HL-60 (cell line): Measurements from ENCODE around the gene SHROOM4.

Experiments
- DNase-seq, 2 experiments: peaks; one replicate each; pipeline ENCODE4 v3.0.0-alpha.2; 2010 to 2020; ENCODE audit warnings: low read depth in 1 of 2, low spot score in 1 of 2
- H3K27ac ChIP-seq: fragments of 250-450 bp; sonication (Bioruptor Pico); replicated peaks from 2 replicates; pipeline ENCODE4 v1.5.1; 2020; ENCODE audit warnings: mild to moderate bottlenecking, moderate library complexity
- H3K27me3 ChIP-seq: fragments of 250-450 bp; sonication (Bioruptor Pico); 2 replicates; pipeline ENCODE4 v1.5.1; 2021; ENCODE audit warnings: mild to moderate bottlenecking, moderate library complexity; ENCODE audit not compliant: insufficient read depth, poor library complexity, severe bottlenecking
- H3K4me3 ChIP-seq: replicated peaks from 2 replicates; pipeline ENCODE4 v1.5.1; 2011; ENCODE audit warnings: mild to moderate bottlenecking, control low read depth, low read length; ENCODE audit not compliant: insufficient read depth
- GABPA ChIP-seq: IDR thresholded peaks from 2 replicates; pipeline ENCODE4 v1.6.1; 2012; ENCODE audit warnings: low read depth
- POLR2AphosphoS5 ChIP-seq: IDR thresholded peaks from 2 replicates; pipeline ENCODE4 v1.6.1; 2012; ENCODE audit warnings: low read depth
- SPI1 ChIP-seq: IDR thresholded peaks from 2 replicates; pipeline ENCODE4 v1.6.1; 2012; ENCODE audit warnings: low read depth, mild to moderate bottlenecking, borderline replicate concordance
- TF ChIP-seq, protein P1 (sequence below): IDR thresholded peaks from one replicate; pipeline ENCODE4 v1.5.1; 2011; ENCODE audit warnings: low read length, control low read depth, inconsistent platforms; ENCODE audit not compliant: insufficient read depth
- TF ChIP-seq, protein P2 (sequence below): IDR thresholded peaks from 2 replicates; pipeline ENCODE4 v1.6.1; 2012; ENCODE audit warnings: low read depth; ENCODE audit not compliant: insufficient replicate concordance

Gene SHROOM4

DNA sequence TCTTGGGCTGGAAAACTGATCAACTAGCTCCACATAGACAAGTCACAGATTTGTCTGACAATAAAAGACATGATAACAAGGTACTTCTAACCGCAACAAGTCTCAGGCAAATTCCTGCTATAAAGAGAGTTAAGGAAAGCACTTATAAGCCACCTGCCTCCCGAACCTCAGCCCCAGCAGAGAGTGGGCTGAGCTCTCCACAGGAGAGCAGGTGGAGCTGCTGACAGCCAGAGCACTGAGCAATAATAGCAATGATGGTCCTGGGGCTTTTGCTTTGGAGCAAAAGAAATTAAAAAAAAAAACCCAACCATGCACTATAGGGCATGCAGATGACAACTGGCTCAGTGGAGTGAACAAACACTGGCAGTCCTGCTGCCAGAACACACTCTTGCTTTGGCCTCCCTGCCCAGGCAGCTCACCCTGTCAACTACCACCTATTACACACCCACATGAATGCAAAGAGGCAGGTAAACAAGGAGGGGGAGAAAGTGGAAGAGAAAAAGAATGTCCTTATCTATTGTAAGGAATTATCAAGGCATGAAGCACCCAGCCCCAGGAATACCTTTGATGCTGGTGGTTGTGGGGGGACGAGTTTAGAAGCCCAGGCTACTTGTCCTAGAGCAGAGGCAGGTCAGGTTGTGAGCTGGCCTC lies 207.6 kb downstream of the SHROOM4 start:
- no peak for DNase-seq
- Histone ChIP-seq H3K4me3 (no peak overlapping the region), H3K27ac (no peak overlapping the region), H3K27me3 (no peaks in the 10 kb centered on the region)
- no peak for TF ChIP-seq SPI1
- TF ChIP-seq, protein P1, sequence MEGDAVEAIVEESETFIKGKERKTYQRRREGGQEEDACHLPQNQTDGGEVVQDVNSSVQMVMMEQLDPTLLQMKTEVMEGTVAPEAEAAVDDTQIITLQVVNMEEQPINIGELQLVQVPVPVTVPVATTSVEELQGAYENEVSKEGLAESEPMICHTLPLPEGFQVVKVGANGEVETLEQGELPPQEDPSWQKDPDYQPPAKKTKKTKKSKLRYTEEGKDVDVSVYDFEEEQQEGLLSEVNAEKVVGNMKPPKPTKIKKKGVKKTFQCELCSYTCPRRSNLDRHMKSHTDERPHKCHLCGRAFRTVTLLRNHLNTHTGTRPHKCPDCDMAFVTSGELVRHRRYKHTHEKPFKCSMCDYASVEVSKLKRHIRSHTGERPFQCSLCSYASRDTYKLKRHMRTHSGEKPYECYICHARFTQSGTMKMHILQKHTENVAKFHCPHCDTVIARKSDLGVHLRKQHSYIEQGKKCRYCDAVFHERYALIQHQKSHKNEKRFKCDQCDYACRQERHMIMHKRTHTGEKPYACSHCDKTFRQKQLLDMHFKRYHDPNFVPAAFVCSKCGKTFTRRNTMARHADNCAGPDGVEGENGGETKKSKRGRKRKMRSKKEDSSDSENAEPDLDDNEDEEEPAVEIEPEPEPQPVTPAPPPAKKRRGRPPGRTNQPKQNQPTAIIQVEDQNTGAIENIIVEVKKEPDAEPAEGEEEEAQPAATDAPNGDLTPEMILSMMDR, result no peak
- TF ChIP-seq, protein P2, sequence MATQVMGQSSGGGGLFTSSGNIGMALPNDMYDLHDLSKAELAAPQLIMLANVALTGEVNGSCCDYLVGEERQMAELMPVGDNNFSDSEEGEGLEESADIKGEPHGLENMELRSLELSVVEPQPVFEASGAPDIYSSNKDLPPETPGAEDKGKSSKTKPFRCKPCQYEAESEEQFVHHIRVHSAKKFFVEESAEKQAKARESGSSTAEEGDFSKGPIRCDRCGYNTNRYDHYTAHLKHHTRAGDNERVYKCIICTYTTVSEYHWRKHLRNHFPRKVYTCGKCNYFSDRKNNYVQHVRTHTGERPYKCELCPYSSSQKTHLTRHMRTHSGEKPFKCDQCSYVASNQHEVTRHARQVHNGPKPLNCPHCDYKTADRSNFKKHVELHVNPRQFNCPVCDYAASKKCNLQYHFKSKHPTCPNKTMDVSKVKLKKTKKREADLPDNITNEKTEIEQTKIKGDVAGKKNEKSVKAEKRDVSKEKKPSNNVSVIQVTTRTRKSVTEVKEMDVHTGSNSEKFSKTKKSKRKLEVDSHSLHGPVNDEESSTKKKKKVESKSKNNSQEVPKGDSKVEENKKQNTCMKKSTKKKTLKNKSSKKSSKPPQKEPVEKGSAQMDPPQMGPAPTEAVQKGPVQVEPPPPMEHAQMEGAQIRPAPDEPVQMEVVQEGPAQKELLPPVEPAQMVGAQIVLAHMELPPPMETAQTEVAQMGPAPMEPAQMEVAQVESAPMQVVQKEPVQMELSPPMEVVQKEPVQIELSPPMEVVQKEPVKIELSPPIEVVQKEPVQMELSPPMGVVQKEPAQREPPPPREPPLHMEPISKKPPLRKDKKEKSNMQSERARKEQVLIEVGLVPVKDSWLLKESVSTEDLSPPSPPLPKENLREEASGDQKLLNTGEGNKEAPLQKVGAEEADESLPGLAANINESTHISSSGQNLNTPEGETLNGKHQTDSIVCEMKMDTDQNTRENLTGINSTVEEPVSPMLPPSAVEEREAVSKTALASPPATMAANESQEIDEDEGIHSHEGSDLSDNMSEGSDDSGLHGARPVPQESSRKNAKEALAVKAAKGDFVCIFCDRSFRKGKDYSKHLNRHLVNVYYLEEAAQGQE, result no peak
- TF ChIP-seq GABPA, result no peak

DNA sequence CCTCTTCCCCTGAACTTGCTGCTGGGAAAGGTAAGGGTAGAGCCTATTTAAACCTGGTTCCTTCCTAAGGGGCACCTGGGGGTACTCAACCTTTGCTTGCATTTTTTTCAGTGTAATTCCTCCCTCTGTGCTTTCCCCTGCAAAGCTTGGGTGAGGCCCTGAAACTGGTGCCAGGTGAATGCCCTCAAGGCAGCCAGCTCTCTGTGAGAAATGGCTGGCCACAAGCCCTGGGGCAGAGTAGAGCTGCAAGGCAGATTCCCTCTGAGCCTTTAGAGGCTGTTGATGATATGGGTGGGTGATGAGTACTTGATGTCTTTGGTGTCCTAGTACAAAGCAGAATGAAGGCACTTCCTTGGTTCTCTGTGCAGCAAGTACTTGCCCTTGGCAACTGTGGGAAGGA lies 217.9 kb downstream of the SHROOM4 start:
- no peak overlapping the region for H3K27ac ChIP-seq
- H3K27me3 ChIP-seq, result no peaks in the 10 kb centered on the region
- H3K4me3 ChIP-seq, result no peak overlapping the region
- no peak for DNase-seq
- TF ChIP-seq, protein P2, result no peak
- TF ChIP-seq, protein P1, result no peak
- TF ChIP-seq SPI1, result no peak
- TF ChIP-seq GABPA, result no peak
- no peak for TF ChIP-seq POLR2AphosphoS5

DNA sequence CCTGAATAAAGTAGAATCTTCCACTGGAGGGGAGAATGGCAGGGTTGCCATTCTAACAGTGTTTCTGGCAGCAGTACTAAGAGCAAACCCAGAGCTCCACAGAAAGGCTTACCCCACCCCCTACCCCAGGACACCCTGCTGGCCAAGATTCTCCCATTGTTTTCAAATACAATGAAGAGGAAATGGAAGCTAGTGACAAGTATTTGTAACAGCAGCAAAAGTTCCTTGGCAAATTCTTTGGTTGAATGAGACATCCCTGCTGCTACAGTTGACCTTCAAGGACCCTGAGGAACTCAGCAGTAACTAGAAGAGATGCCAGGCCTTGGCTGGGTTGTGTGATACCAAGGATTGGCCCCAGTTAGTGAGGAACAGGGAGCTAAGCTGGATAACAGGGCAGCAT lies 219.2 kb downstream of the SHROOM4 start:
- Histone ChIP-seq H3K4me3 (no peak overlapping the region), H3K27ac (no peak overlapping the region), H3K27me3 (no peaks in the 10 kb centered on the region)
- no peak for DNase-seq
- no peak for TF ChIP-seq POLR2AphosphoS5
- no peak for TF ChIP-seq SPI1
- TF ChIP-seq, protein P1, result no peak
- TF ChIP-seq GABPA, result no peak
- TF ChIP-seq, protein P2, result no peak
